GM18505 (cell line): ENCODE results near the gene DNAJA4.

ENCODE experiments used
- ATAC-seq: cut with Tn5 transposase; IDR thresholded peaks from one replicate; pipeline ENCODE4 v1.9.1; 2021; ENCODE audit not compliant: unreplicated experiment
- POLR2A ChIP-seq: IDR thresholded peaks from 4 replicates; pipeline ENCODE4 v1.6.1; 2011; ENCODE audit warnings: borderline replicate concordance; ENCODE audit not compliant: insufficient read depth, insufficient read length; ENCODE audit errors: extremely low read depth

DNAJA4 gene

GRCh38 chr15:78306176-78306774, 41.9 kb downstream of the DNAJA4 start:
- no peak for ATAC-seq
- no peak for TF ChIP-seq POLR2A

GRCh38 chr15:78307976-78308375, 43.6 kb downstream of the DNAJA4 start:
- TF ChIP-seq POLR2A: no peak
- no peak for ATAC-seq

GRCh38 chr15:78308422-78309032, 44.2 kb downstream of the DNAJA4 start:
- ATAC-seq: no peak
- no peak for TF ChIP-seq POLR2A

- ATAC-seq: no peak
These were observed 46.9 kb downstream of the DNAJA4 start for GRCh38 chr15:78311292-78311691.

GRCh38 chr15:78312536-78312935, 48.2 kb downstream of the DNAJA4 start:
- no peak for TF ChIP-seq POLR2A
- no peak for ATAC-seq

More at GRCh38 chr15:78311292-78311691, 46.9 kb downstream of the DNAJA4 start:
- TF ChIP-seq POLR2A: no peak

DNA sequence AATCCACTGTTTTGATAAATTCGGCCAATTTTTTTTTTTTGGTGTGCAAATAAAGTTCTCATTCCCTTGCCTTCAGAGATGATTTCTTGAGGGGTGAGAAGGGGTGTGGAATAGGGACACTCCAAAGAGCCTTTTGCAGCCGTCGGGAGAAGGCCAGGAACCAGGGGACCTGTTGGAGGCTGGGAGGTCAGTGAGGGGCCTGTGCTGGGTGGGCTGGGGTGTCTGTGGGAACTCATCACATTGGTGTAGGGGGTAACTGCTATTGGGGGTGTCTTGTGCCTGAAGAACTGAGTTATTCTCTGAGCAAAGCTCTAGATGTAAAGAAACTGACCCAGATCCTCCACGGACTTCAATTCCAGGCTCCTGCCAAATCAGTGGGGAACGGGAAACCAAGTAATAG, 48.6 kb downstream of the DNAJA4 start:
- no peak for TF ChIP-seq POLR2A
- no peak for ATAC-seq

GRCh38 chr15:78313383-78313782, 49.0 kb downstream of the DNAJA4 start:
- no peak for ATAC-seq
- TF ChIP-seq POLR2A: no peak

- no peak for TF ChIP-seq POLR2A
- no peak for ATAC-seq
These were observed 49.8 kb downstream of the DNAJA4 start for GRCh38 chr15:78314181-78314581.

- ATAC-seq: no peak
- TF ChIP-seq POLR2A: no peak
These were observed 51.4 kb downstream of the DNAJA4 start for GRCh38 chr15:78315686-78316282.

GRCh38 chr15:78316283-78317083, 52.1 kb downstream of the DNAJA4 start:
- no peak for ATAC-seq

DNA sequence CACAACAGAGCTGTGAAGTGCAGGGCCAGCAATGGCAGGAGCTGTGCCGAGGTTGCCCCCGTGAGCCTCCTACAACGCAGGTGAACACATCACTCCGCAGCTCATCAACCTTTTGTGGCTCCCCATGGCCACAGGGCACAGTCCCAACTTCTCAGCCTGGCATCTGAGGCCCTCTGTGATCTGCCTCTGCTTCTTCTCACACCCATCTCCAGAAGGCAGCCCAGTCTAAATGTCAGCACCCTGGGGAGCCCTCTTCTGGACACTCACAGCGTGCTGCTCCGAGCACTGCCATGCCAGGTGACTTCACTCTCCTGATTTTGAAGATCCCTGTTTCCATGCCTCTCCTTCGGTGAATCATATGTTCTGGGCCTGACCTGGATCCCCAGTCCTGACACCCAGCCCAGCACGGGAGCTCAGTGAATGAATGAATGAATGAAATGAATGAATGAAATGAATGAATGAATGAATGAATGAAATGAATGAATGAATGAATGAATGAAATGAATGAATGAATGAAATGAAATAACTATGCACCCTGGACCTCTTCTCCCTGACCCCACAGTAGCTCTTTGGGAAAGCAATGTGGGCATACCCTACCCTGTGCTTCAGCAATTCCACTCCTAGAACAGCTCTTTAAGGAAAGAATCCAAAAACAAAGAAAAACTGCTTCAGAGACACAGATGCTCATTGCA, 52.9 kb downstream of the DNAJA4 start:
- ATAC-seq: no peak
- TF ChIP-seq POLR2A: no peak

More at GRCh38 chr15:78316283-78317083, 52.1 kb downstream of the DNAJA4 start:
- no peak for TF ChIP-seq POLR2A

- TF ChIP-seq POLR2A: no peak
- ATAC-seq: no peak
These were observed 55.2 kb downstream of the DNAJA4 start for GRCh38 chr15:78319588-78319987.

- ATAC-seq: no peak
- no peak for TF ChIP-seq POLR2A
These were observed 55.8 kb downstream of the DNAJA4 start for GRCh38 chr15:78320183-78320582.
